Fibroblast of upper back skin (primary cell): Measurements from ENCODE around the gene ZNF446.
"Not testable (repeated sequence)": the region's sequence is repeated elsewhere in the genome, so short reads cannot be mapped to it uniquely, and the experiment has no call there.

Source experiments
- DNase-seq: peaks from one replicate; pipeline ENCODE4 v3.0.0-alpha.2; 2013

The ZNF446 gene

GRCh38 chr19:58507602-58508223 lies 31.6 kb downstream of the ZNF446 start:
- DNase-seq = not testable (repeated sequence)

GRCh38 chr19:58509731-58510083 lies 33.6 kb downstream of the ZNF446 start:
- no peak for DNase-seq

- DNase-seq = no peak
Measured at GRCh38 chr19:58510084-58510862, 34.1 kb downstream of the ZNF446 start.

- no peak for DNase-seq
Measured at GRCh38 chr19:58511353-58512208, 35.4 kb downstream of the ZNF446 start, which contains the start of gene SLC27A5. Gene SLC27A5 (minus strand): TSS chr19:58511992. CDS start chr19:58511955, 37 bp downstream.

GRCh38 chr19:58513213-58513693 lies 37.1 kb downstream of the ZNF446 start:
- DNase-seq = no peak

- peak; percentile 85 for DNase-seq
Measured at GRCh38 chr19:58513694-58514563, 37.8 kb downstream of the ZNF446 start.

- no peak for DNase-seq
Measured at GRCh38 chr19:58514564-58515022, 38.4 kb downstream of the ZNF446 start.

- no peak for DNase-seq
Measured at GRCh38 chr19:58515259-58515658, 39.1 kb downstream of the ZNF446 start.

GRCh38 chr19:58516246-58516836 lies 40.2 kb downstream of the ZNF446 start:
- DNase-seq = no peak

GRCh38 chr19:58516964-58517833 lies 41.0 kb downstream of the ZNF446 start:
- no peak for DNase-seq

GRCh38 chr19:58518256-58519086 lies 42.3 kb downstream of the ZNF446 start:
- no peak for DNase-seq

- peak; percentile 73 for DNase-seq
Measured at GRCh38 chr19:58519087-58519354, 42.9 kb downstream of the ZNF446 start.

- DNase-seq = peak; percentile 97
Measured at GRCh38 chr19:58519355-58520256, 43.5 kb downstream of the ZNF446 start, which contains the start of gene ZBTB45. Gene ZBTB45 (minus strand): TSS chr19:58519810. CDS start chr19:58517673, 2,137 bp downstream.

GRCh38 chr19:58520257-58520599 lies 44.1 kb downstream of the ZNF446 start:
- DNase-seq = no peak

- DNase-seq = no peak
Measured at GRCh38 chr19:58521651-58522050, 45.5 kb downstream of the ZNF446 start.

- DNase-seq = no peak
Measured at GRCh38 chr19:58522709-58523108, 46.6 kb downstream of the ZNF446 start.

- DNase-seq = no peak
Measured at GRCh38 chr19:58529405-58529804, 53.3 kb downstream of the ZNF446 start.
